HEK293T (cell line): ENCODE results near the gene IL7R.

ENCODE experiments used
- ARNT ChIP-seq: fragments of 450-650 bp; IDR thresholded peaks from 2 replicates; pipeline ENCODE4 v1.6.1; 2017; ENCODE audit warnings: mild to moderate bottlenecking
- BHLHE40 ChIP-seq: fragments of 450-650 bp; IDR thresholded peaks from 2 replicates; pipeline ENCODE4 v1.6.1; 2016; ENCODE audit warnings: mild to moderate bottlenecking, moderate library complexity, borderline replicate concordance
- CTBP1 ChIP-seq: fragments of 450-650 bp; IDR thresholded peaks from 2 replicates; pipeline ENCODE4 v1.6.1; 2016; ENCODE audit warnings: borderline replicate concordance
- FOXA1 ChIP-seq: fragments of 450-650 bp; IDR thresholded peaks from 2 replicates; pipeline ENCODE4 v1.6.1; 2016; ENCODE audit warnings: mild to moderate bottlenecking
- FOXK2 ChIP-seq: fragments of 450-650 bp; IDR thresholded peaks from 2 replicates; pipeline ENCODE4 v1.6.1; 2016; ENCODE audit warnings: mild to moderate bottlenecking
- FOXM1 ChIP-seq: fragments of 450-650 bp; IDR thresholded peaks from 2 replicates; pipeline ENCODE4 v1.6.1; 2017; ENCODE audit warnings: mild to moderate bottlenecking, borderline replicate concordance
- NFRKB ChIP-seq: fragments of 450-650 bp; IDR thresholded peaks from 2 replicates; pipeline ENCODE4 v1.6.1; 2016; ENCODE audit warnings: mild to moderate bottlenecking, moderate library complexity
- SP1 ChIP-seq: fragments of 450-650 bp; IDR thresholded peaks from 2 replicates; pipeline ENCODE4 v1.6.1; 2017

DNA sequence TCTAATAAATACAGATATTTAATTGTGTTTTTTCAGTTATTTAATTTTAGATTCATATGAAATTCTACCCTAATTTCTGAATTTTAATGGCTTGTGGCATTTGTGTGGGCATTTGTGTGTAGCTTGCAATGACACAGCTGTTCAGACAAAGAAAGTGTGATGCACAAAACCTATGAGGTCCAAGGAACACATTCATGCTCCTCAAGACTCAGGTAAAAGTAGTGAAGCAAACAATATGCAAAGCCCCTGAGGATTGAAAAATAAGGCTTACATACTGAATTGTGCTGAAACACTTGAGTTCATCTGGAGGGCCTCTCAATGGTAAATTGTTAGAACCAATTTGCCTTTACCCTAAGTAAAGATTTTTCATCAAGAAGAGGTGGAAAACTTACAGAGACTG is 28.1 kb downstream of the IL7R start:
- TF ChIP-seq ARNT, result no peak
- no peak for TF ChIP-seq SP1
- no peak for TF ChIP-seq FOXM1
- no peak for TF ChIP-seq NFRKB
- no peak for TF ChIP-seq FOXK2
- TF ChIP-seq BHLHE40, result no peak
- TF ChIP-seq CTBP1, result no peak
- no peak for TF ChIP-seq FOXA1
